GM21825 (cell line): ENCODE data around the gene FLNA.
"Not testable (repeated sequence)": the region's sequence is repeated elsewhere in the genome, so short reads cannot be mapped to it uniquely, and the experiment has no call there.

Experiments used
- ATAC-seq: cut with Tn5 transposase; IDR thresholded peaks from one replicate; pipeline ENCODE4 v1.9.1; 2021; ENCODE audit warnings: mild to moderate bottlenecking, moderate library complexity; ENCODE audit not compliant: unreplicated experiment

Gene FLNA

DNA sequence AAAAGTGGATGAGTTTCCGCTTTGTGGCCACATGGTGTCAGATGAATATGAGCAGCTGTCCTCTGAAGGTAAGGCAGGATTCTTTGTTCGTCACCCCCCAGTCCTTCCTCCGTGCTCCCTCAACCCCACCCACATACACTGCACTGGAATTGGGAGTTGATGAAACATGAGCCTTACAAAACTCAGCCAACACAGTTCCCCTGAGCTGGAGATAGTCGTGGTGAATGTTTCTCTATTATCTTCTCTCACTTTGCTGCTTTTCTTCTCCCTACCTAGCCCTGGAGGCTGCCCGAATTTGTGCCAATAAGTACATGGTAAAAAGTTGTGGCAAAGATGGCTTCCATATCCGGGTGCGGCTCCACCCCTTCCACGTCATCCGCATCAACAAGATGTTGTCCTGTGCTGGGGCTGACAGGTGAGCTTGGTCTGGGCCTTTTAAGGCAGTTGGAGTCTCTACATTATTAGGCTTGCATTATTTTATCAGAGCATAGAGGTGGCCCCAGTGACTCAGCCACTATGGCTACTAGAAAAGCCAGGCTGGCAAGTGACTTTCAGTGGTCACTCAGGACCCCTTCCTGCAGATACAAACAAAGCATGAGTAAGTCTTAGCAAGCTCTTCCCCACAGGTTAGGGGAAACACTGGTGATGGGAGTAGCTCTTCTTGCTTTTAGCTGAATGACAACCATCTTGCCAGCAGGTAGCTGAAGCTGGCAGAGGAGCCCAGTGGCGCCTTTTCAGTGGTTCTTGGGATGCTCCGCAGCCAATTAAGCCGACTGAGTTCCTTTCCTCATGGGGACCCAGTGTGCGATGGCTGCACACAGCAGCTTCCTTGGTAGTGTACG lies 25.3 kb upstream of the FLNA start:
- no peak for ATAC-seq

GRCh38 chrX:154398668-154399526 lies 24.5 kb upstream of the FLNA start:
- no peak for ATAC-seq

GRCh38 chrX:154397888-154398667 lies 23.6 kb upstream of the FLNA start, which contains the start of gene RPL10:
Gene RPL10, plus strand, starts transcription at chrX:154398377. Its CDS starts 143 bp downstream, at chrX:154398520.
- ATAC-seq = peak; percentile 68

DNA sequence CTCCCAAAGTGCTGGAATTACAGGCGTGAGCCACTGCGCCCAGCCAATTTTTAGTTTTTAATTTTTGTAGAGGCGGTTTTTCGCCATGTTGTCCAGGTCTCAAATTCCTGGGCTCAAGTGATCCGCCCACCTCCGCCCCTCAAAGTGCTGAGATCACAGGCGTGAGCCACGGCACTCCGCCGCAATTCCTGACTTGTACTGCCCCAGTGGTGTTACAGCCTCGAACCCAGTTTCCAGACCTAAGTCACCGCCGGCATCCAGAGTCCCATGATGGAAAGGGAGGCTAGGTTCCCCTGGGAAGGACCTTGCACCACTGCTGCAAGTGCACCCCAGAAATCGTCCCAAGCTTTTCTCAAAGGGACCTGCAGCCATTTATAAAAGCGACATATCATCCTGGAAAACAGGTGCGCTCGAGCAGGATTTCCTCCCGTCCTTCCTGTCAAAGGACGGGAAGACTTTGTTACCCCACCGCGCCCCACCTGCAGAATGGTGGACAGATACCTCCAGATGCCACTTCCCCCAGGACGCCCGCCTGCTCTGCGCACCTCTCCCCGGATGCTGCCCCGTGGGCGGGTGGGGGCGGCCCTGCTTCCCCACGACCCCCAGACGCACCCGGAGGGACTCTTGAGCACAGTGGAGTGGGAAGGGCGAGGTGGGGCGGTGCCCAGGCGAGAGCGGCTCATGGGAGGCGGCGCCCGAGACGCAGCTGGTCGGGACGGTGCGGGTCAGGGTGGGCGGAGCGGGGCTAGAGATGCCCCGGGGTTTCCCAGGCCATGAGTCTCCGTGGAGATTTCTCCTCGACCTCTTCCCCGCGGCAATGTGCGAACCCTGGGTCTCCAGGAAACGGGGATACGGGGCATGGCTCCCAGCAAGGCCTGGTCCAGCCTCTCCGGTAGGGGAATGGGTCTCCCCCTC lies 22.8 kb upstream of the FLNA start:
- peak; percentile 51 for ATAC-seq

GRCh38 chrX:154396363-154396762 lies 21.9 kb upstream of the FLNA start:
- not testable (repeated sequence) for ATAC-seq

- ATAC-seq = peak; percentile 68
Observed at GRCh38 chrX:154389812-154390747, 15.6 kb upstream of the FLNA start.

GRCh38 chrX:154388649-154389048 lies 14.2 kb upstream of the FLNA start:
- ATAC-seq = peak; percentile 21

DNA sequence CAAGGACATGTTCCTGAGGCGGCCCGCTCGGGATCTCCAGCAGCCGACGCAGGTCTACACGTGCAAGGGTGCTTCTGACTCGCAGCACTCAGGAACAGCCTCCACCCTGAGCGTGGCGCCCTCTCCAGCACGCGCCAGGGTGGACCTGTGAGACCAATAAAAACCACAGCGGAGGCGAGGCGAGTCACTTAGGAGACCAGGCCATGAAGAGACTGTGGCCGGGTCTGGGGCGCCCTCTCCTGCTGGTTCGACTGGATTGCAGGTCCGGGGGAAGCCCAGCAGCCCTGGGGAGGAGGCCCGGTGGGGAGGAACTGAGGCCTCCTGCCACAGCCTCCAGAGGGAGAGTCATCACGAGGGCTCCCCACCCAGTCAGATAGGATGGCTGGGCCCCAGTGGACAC lies 13.7 kb upstream of the FLNA start:
- ATAC-seq = peak; percentile 29

DNA sequence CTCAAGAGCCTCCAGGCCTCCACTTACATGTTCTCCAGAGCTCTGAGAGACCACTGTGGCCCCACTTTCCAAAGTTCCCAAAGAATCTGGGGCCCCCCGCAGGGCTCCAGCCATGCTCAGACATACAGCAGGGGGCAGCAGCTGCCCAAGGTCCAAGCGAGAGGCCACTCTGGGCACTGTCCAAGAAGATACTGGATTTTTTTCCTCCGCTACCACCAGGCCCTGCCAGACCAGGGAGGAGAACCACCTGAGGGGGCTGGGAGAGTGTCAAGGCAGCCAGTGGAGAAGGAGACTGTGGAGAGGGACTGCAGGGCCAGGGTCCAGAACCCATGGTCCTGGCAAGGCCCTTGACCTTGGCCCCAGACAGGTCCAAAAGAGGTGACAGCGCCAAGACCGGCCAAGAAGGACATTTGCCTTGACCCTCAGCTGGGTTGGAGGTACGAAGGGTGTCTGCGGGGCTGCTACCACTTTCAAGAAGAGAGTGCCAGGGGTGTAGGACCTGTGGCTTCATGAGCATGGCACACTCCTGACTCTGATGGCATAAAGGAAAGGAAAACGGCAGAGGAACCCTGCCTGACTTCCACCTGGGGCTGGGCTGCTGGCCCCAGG lies 10.0 kb upstream of the FLNA start:
- no peak for ATAC-seq

DNA sequence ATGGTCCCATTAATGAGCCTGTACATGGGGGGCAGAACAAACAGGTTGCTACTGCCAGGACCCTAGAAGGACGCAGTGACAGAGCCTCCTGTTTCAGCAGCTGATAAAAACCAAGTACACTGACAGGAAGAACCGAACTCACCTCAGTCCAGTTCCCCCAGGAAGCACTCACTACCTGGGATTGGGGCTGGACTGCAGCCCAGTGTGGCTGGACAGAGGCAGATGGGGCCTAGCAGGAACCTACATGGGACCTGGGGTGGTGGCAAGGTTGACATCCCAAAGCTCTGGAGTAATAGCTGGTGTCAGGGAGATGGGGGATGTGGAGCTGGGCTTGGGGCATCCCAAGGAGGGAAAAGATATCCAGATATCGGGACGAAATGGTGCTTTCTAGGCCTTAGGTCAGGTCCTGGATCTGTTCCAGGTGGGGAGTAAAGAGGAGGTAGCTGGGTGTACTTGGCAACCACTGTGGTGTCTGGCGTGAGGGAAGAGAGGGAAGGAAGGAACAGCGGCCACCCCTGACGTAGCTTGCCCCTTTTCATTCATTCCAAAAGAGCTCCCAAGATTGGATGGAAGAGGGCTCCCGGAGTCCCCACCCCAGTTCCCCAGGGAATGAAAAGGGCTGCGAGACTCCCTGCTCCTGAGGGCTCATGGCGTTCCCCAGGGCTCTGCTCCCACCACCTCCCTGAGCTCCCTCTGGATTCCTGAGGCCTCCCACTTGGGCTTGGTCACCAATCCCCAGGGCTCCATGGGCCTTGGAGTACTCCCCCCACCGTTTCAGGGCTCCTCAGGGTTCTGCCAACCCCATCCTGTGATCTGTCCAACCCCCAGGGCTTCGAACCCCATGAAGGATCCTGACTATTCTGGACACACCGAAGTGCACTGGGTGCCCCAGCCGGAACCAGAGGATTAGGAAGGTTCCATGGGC lies 9.2 kb upstream of the FLNA start:
- ATAC-seq = no peak

DNA sequence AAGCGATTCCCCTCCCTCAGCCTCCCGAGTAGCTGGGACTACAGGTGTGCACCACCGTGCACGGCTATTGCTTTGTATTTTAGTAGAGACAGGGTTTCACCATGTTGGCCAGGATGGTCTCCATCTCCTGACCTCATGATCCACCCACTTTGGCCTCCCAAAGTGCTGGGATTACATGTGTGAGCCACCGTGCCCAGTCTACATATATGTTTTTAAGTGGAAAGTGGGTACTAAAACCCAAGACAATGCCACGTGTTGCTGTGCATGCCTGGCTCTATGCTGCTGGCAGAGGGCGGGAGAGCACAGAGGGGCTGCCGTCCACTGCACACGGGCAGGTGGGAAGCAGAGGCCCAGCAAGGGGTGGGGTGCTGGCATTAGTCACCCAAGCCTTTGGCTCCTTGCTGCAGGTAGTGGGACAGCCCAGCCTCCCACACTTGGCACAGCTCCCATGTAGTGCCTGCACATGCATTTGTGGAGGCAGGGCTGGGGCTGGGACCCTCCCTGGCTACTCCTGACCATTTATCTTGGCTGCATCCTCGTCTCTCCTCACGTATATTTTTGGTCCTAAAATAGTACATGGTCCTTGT lies 8.1 kb upstream of the FLNA start:
- ATAC-seq = no peak

DNA sequence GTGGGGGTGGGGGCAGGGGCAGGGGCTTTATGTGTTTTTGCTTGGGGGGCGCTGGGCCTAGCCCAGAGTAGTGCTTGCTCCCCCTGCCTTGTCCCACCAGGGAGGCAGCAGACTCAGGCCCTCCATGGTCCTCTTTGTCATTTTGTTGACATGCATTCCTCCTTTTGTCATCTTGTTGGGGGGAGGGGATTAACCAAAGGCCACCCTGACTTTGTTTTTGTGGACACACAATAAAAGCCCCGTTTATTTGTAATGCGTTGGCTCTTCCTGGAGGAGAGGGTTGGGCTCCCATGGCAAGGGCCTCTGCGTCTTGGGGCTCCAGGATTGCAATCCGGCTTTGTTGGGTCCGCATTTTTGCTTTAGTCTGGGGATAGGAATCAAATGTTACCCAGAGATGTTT lies 6.8 kb upstream of the FLNA start:
- ATAC-seq = no peak

DNA sequence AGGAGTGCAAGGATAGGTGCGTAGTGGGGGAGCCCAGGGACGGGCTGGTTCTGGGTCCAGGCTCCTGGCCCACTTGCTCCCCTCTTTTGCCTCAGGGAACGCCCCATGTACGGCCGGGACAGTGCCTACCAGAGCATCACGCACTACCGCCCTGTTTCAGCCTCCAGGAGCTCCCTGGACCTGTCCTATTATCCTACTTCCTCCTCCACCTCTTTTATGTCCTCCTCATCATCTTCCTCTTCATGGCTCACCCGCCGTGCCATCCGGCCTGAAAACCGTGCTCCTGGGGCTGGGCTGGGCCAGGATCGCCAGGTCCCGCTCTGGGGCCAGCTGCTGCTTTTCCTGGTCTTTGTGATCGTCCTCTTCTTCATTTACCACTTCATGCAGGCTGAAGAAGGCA lies 6.4 kb upstream of the FLNA start:
- ATAC-seq = no peak

DNA sequence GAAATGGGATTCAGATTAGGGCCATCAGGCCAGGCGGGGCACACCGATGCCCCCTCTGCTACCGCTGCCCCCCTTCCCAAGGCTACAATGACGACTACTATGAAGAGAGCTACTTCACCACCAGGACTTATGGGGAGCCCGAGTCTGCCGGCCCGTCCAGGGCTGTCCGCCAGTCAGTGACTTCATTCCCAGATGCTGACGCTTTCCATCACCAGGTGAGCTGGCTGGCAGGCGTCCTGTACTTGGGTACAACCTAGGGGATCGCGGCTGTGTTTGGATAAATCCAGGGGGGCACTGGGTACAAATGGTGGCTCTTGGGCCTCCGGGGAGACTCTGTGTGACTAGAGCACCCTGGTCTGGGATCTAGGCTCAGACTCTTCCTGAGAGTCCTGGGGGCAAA lies 5.7 kb upstream of the FLNA start:
- no peak for ATAC-seq

- ATAC-seq = no peak
Observed at GRCh38 chrX:154379569-154379951, 5.1 kb upstream of the FLNA start.

DNA sequence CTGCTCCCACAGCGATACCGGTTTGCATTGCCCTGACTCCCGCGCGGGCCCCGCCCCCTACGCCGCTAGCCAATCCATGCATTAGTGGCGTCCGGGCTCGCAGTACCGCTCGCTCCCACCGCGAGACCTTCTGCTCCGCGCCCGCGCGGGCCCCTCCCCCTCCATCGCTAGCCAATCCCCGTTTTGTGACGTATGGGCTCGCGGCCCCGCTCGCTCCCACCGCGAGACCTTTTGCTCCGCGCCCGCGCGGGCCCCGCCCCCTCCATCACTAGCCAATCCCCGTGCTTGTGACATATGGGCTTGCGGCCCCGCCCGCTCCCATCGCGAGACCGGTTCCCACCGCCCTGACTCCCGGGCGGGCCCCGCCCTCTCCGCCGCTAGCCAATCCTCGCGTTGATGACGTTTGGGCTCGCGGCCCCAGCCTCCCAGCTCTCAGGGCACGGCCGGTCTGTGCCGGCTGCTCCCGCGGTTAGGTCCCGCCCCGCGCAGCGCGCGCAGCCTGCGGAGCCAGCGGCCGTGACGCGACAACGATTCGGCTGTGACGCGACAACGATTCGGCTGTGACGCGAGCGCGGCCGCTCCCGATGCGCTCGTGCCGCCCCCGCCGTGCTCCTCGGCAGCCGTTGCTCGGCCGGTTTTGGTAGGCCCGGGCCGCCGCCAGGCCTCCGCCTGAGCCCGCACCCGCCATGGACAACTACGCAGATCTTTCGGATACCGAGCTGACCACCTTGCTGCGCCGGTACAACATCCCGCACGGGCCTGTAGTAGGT lies 4.5 kb upstream of the FLNA start, which contains the start of gene EMD:
Gene EMD, plus strand, starts transcription at position 497 of the 770 bp plus-strand sequence. Its CDS starts 190 bp downstream, at position 687.
- peak; percentile 72 for ATAC-seq
